Central memory CD8-positive, alpha-beta T cell (primary cell): Measurements from ENCODE around the gene PKIB.

Experiments
- ATAC-seq: fragments of 150-1000 bp; cut with Tn5 transposase; replicated peaks from 2 replicates; pipeline ENCODE4 v1.10.0; 2022; ENCODE audit warnings: mild to moderate bottlenecking, moderate FRiP score, moderate number of reproducible peaks; ENCODE audit not compliant: poor library complexity, severe bottlenecking; ENCODE audit errors: extremely low read depth
- DNase-seq, 2 donors: peaks; one replicate each; pipeline ENCODE4 v3.0.0; 2021; ENCODE audit warnings: low spot score in 2 of 2
- H3K27ac Mint-ChIP-seq: one replicate; pipeline ENCODE4 v1.8.0; 2022; ENCODE audit warnings: low read depth, mild to moderate bottlenecking, moderate library complexity, mixed read lengths
- H3K27me3 Mint-ChIP-seq: one replicate; pipeline ENCODE4 v1.8.0; 2022; ENCODE audit warnings: mixed read lengths
- H3K36me3 Mint-ChIP-seq: one replicate; pipeline ENCODE4 v1.8.0; 2022; ENCODE audit warnings: mild to moderate bottlenecking, moderate library complexity, mixed read lengths; ENCODE audit not compliant: insufficient read depth
- H3K4me1 Mint-ChIP-seq: one replicate; pipeline ENCODE4 v1.8.0; 2022; ENCODE audit warnings: mixed read lengths
- H3K4me3 Mint-ChIP-seq: one replicate; pipeline ENCODE4 v1.8.0; 2022; ENCODE audit warnings: mild to moderate bottlenecking, moderate library complexity, mixed read lengths
- H3K9me3 Mint-ChIP-seq: one replicate; pipeline ENCODE4 v1.8.0; 2022; ENCODE audit warnings: mixed read lengths

PKIB gene

DNA sequence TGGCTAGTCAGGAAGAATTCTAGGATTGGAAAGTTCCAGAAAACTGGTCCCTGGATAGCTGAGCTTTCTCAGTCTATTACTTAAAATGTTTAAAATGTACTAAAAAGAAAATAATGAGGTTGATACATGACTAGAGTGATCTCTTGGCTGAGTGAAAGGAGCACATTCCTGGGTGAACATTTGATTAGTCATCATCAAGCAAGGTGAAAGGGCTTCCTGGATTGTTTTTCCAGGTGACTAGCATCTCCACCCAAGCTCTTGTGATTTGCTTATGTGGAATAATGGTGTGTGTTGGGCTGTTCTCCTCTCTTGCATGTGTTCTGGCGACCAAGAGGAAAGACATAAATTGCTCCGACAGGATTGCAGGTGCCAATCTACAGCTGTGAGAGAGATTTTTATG is 42.9 kb downstream of the PKIB start:
- Mint-ChIP-seq H3K27me3 (no peaks in the 10 kb centered on the region), H3K36me3 (peaks cover 2% of the 10 kb centered on the region), H3K9me3 (no peaks in the 10 kb centered on the region), H3K27ac (no peak overlapping the region), H3K4me3 (no peak overlapping the region), H3K4me1 (no peaks in the 10 kb centered on the region)
- DNase-seq (no peak), ATAC-seq (no peak)

DNA sequence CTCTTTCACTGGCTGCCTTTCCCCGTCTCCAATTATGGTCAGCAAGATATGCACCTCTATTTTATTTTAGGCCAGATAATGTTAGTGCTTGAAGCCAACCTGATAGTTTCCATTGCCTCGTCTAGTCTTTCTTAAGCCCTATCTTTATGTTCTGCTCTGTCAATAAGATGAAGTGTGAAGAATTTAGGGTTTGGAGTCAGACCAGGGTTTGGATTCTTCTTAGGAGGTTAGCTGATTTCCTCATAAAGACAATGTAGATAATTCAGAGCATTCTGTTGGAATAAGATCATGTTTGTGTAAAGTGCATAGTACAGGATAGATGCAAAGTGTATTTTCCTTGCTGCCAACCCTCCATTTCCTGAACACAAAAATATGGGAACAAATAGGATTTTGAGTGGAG is 43.8 kb downstream of the PKIB start:
- no peak for DNase-seq
- no peak overlapping the region for H3K4me3 Mint-ChIP-seq
- H3K27me3 Mint-ChIP-seq = no peaks in the 10 kb centered on the region
- no peak for ATAC-seq
- peaks cover 2% of the 10 kb centered on the region for H3K36me3 Mint-ChIP-seq
- no peaks in the 10 kb centered on the region for H3K4me1 Mint-ChIP-seq
- H3K9me3 Mint-ChIP-seq = no peaks in the 10 kb centered on the region
- no peak overlapping the region for H3K27ac Mint-ChIP-seq

DNA sequence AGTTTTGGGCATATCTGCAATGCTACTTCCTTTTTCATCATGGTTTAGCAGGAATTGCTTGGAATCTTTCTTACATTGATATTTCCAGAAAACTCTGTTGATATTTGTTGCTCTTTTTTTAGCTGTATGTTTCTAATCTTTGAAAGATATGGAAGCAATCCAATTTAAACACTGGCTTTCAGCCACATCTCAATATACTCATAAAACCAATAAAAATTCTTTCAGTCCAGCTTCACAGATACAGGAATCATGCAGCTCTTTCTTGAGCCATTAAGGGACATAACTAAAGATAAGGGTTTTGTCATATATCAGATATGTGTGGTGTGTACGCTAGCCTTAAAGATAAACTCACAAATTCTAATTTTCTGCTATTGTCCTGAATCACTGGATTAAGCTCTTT is 47.4 kb downstream of the PKIB start:
- no peak overlapping the region for H3K4me3 Mint-ChIP-seq
- H3K9me3 Mint-ChIP-seq = no peaks in the 10 kb centered on the region
- peaks cover 2% of the 10 kb centered on the region for H3K36me3 Mint-ChIP-seq
- no peak overlapping the region for H3K27ac Mint-ChIP-seq
- no peaks in the 10 kb centered on the region for H3K4me1 Mint-ChIP-seq
- H3K27me3 Mint-ChIP-seq = no peaks in the 10 kb centered on the region
- no peak for DNase-seq
- ATAC-seq = no peak

GRCh38 chr6:122660296-122660695 is 50.1 kb downstream of the PKIB start:
- Mint-ChIP-seq H3K36me3 (peaks cover 2% of the 10 kb centered on the region), H3K9me3 (no peaks in the 10 kb centered on the region), H3K4me3 (no peak overlapping the region), H3K27ac (no peak overlapping the region), H3K27me3 (no peaks in the 10 kb centered on the region), H3K4me1 (no peaks in the 10 kb centered on the region)
- DNase-seq (no peak), ATAC-seq (no peak)

GRCh38 chr6:122663981-122664380 is 53.8 kb downstream of the PKIB start:
- H3K36me3 Mint-ChIP-seq = peaks cover 1% of the 10 kb centered on the region
- H3K4me1 Mint-ChIP-seq = no peaks in the 10 kb centered on the region
- H3K4me3 Mint-ChIP-seq = no peak overlapping the region
- DNase-seq (no peak), ATAC-seq (no peak)
- H3K27ac Mint-ChIP-seq = no peak overlapping the region
- no peaks in the 10 kb centered on the region for H3K27me3 Mint-ChIP-seq
- no peaks in the 10 kb centered on the region for H3K9me3 Mint-ChIP-seq

GRCh38 chr6:122665929-122666328 is 55.7 kb downstream of the PKIB start:
- no peak overlapping the region for H3K27ac Mint-ChIP-seq
- H3K36me3 Mint-ChIP-seq = peaks cover 1% of the 10 kb centered on the region
- H3K27me3 Mint-ChIP-seq = peaks cover 14% of the 10 kb centered on the region
- ATAC-seq (no peak), DNase-seq (no peak)
- no peaks in the 10 kb centered on the region for H3K4me1 Mint-ChIP-seq
- no peaks in the 10 kb centered on the region for H3K9me3 Mint-ChIP-seq
- no peak overlapping the region for H3K4me3 Mint-ChIP-seq

GRCh38 chr6:122666418-122666817 is 56.2 kb downstream of the PKIB start:
- Mint-ChIP-seq H3K27ac (no peak overlapping the region), H3K36me3 (peaks cover 1% of the 10 kb centered on the region), H3K4me1 (no peaks in the 10 kb centered on the region), H3K27me3 (peaks cover 14% of the 10 kb centered on the region), H3K9me3 (no peaks in the 10 kb centered on the region), H3K4me3 (no peak overlapping the region)
- no peak for DNase-seq
- ATAC-seq = no peak

DNA sequence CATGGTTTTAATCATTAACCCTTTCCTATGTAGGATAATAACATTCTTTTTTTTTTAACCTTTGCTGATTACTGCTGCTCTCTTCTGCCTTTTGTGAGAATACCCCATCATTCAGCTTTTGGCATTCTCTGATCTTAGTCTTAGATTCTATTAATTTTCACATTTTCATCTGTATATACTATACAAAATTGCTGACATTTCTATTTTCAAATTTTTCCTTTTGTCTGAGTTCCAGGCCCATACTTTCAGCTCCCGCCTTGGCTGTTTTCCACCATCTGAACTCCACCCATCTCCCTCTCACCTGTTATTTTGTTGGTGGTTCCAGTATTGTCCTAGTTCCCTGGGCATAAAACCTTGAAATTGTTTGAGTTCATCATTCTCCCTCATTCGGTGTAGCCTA is 59.2 kb downstream of the PKIB start:
- no peak for ATAC-seq
- no peak overlapping the region for H3K27ac Mint-ChIP-seq
- peaks cover 14% of the 10 kb centered on the region for H3K27me3 Mint-ChIP-seq
- DNase-seq = no peak
- no peaks in the 10 kb centered on the region for H3K4me1 Mint-ChIP-seq
- H3K9me3 Mint-ChIP-seq = no peaks in the 10 kb centered on the region
- H3K4me3 Mint-ChIP-seq = no peak overlapping the region
- peaks cover 1% of the 10 kb centered on the region for H3K36me3 Mint-ChIP-seq

DNA sequence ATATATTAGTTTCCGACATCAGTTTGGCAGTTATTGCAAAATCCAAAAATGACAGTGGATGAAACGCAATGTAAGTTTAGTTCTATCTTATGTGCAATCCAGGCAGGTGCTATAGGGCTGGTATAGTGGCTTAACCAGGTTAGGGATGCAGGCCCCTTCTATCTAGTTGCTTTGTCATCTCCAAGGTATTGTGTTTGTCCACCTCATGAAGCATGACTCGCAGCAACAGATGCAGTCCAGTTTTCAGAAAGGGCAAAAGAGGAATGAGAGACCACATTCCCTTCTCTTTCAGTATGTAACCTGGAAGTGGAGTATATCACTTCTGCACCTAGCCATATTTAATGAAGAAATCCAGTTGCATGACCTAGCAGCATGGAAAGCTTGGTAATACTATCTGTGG is 59.7 kb downstream of the PKIB start:
- Mint-ChIP-seq H3K4me3 (no peak overlapping the region), H3K27ac (no peak overlapping the region), H3K36me3 (peaks cover 1% of the 10 kb centered on the region), H3K27me3 (peaks cover 14% of the 10 kb centered on the region), H3K9me3 (no peaks in the 10 kb centered on the region), H3K4me1 (no peaks in the 10 kb centered on the region)
- DNase-seq (no peak), ATAC-seq (no peak)

DNA sequence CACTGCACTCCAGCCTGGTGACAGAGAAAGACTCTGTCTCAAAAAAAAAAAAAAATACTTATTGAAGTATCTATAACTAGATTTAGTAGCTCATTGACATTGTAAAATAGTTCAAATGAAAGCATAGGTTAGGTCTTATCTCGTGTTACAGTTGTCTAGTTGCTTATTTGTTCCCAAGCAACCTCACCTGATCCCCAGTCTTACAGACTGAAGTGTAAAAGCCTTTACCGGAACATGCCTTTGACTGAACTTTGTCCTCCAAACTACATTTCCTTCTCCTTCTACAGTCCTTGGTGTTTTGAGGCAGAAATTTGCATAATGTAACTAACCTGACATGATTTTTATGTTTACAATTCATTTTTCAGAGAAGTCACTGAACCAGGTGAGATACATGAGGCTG is 61.0 kb downstream of the PKIB start:
- no peak for DNase-seq
- ATAC-seq = no peak
- Mint-ChIP-seq H3K9me3 (no peaks in the 10 kb centered on the region), H3K4me1 (no peaks in the 10 kb centered on the region), H3K27ac (no peak overlapping the region), H3K36me3 (peaks cover 1% of the 10 kb centered on the region), H3K27me3 (peaks cover 14% of the 10 kb centered on the region), H3K4me3 (no peak overlapping the region)

DNA sequence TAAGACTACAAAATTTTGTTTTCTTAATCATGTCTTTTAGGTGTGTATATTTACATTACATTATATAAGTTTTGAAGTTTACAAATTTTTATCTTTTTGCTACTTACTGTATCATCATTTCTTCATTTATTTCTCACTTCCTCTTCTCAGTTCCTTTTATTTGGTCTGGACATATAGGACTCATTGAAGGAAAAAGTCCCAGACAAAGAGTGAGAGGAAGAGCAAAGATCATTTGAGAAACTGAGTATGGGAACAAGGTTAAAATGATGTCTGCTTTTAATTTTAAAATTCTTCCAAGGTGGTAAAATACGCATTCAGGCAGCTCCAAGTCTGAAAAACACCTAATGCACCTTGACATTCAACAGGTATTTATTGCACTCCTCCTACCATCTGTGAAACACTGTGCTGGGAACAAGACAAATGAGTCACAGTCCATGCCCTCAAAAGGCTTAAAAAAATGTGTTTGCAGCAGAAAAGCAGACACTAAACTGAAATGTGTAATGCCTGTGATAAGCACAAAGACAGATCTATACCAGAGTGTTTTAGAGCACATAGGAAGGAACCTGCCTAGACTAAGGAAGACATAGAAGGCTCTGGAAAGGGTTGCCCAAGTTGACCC is 63.2 kb downstream of the PKIB start:
- peaks cover 14% of the 10 kb centered on the region for H3K27me3 Mint-ChIP-seq
- H3K4me1 Mint-ChIP-seq = no peaks in the 10 kb centered on the region
- H3K36me3 Mint-ChIP-seq = no peaks in the 10 kb centered on the region
- no peak overlapping the region for H3K4me3 Mint-ChIP-seq
- DNase-seq = no peak
- no peak for ATAC-seq
- H3K27ac Mint-ChIP-seq = no peak overlapping the region
- no peaks in the 10 kb centered on the region for H3K9me3 Mint-ChIP-seq

DNA sequence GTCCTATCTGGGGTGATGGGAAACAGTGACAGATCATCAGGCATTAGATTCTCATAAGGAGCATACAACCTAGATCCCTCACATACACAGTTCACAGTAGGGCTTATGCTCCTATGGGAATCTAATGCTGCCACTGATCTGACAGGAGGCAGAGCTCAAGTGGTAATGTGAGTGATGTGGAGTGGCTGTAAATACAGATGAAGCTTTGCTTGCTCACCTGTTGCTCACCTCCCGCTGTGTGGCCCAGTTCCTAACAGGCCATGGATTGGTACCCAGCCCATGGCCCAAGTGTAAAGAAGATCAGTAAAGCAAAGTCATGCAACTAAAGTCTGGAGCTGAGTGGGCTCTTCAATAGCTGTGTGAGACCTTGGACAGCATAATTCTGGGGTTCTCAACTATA is 65.9 kb downstream of the PKIB start:
- DNase-seq = no peak
- H3K4me3 Mint-ChIP-seq = no peak overlapping the region
- no peaks in the 10 kb centered on the region for H3K36me3 Mint-ChIP-seq
- no peak for ATAC-seq
- no peak overlapping the region for H3K27ac Mint-ChIP-seq
- no peaks in the 10 kb centered on the region for H3K9me3 Mint-ChIP-seq
- no peaks in the 10 kb centered on the region for H3K4me1 Mint-ChIP-seq
- no peaks in the 10 kb centered on the region for H3K27me3 Mint-ChIP-seq

- no peak overlapping the region for H3K4me3 Mint-ChIP-seq
- no peaks in the 10 kb centered on the region for H3K4me1 Mint-ChIP-seq
- no peak overlapping the region for H3K27ac Mint-ChIP-seq
- DNase-seq (no peak), ATAC-seq (no peak)
- H3K36me3 Mint-ChIP-seq = no peaks in the 10 kb centered on the region
- H3K9me3 Mint-ChIP-seq = no peaks in the 10 kb centered on the region
- H3K27me3 Mint-ChIP-seq = no peaks in the 10 kb centered on the region
Measured at GRCh38 chr6:122676688-122677087, 66.5 kb downstream of the PKIB start.

DNA sequence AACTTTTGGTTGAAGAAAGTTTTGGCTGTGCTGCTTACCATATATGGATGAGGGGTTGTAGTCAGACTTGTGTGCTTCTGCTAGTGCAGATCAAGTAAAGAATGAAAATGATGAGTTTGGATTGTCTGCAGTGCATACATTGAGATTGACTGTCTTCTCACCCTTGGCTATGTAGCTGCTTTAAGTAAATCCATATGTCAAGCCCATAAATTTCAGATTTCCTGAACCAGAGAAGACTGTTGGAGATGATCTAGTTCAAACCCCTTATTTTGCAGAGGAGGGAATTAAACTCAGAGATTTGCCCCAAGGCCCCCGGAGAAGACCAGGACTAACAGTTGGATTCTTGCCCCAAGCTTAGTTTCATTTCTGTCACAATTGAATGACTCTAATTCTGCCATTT is 67.2 kb downstream of the PKIB start:
- Mint-ChIP-seq H3K4me1 (no peaks in the 10 kb centered on the region), H3K36me3 (no peaks in the 10 kb centered on the region), H3K27me3 (no peaks in the 10 kb centered on the region), H3K4me3 (no peak overlapping the region), H3K27ac (no peak overlapping the region), H3K9me3 (no peaks in the 10 kb centered on the region)
- ATAC-seq (no peak), DNase-seq (no peak)
